ENCODE data around the gene FAIM2.

GRCh38 chr12:49923035-49923644 lies 19.4 kb upstream of the FAIM2 start:
- TF ChIP-seq CTCF (IDR thresholded peaks at IDR 0.05) (no peak), ZFX (IDR thresholded peaks at IDR 0.05; ENCODE audit: borderline replicate concordance) (no peak)
